ENCODE data around the gene DAGLB. TPM values are rescaled to one million over a fixed set of nuclear protein-coding genes. Genes with fewer than 3 reads are reported as not detected.
A peak's percentile ranks its signal among the peaks of the same experiment; 100 is the strongest.

Gene DAGLB
- 13.4 and 17.3 TPM in 2 replicates for total RNA-seq (2012; rRNA removed)

GRCh38 chr7:6447581-6448199, at the start of gene DAGLB:
DAGLB (minus strand) TSS chr7:6447954; CDS start chr7:6447842, 112 bp downstream.
- Histone ChIP-seq H3K4me2 (ENCODE audit: low read length) (peak within 1 kb of the TSS; percentile 84), H3K4me3 (ENCODE audit: low read length) (peak within 1 kb of the TSS; percentile 93), H3K4me1 (ENCODE audit: control insufficient read depth, insufficient read depth, low read length) (peaks cover 36% of the 10 kb centered on the region), H3K27me3 (ENCODE audit: control insufficient read depth, insufficient read depth, low read length) (no peaks in the 10 kb centered on the region), H3K36me3 (ENCODE audit: insufficient read depth, low read length) (peaks cover 24% of the 10 kb centered on the region), H3K9ac (ENCODE audit: low read depth, low read length) (peak within 1 kb of the TSS; percentile 93), H3K9me3 (replicated peaks; ENCODE audit: low read length) (no peaks in the 10 kb centered on the region)

GRCh38 chr7:6497637-6497905, 49.8 kb upstream of the DAGLB start:
- Histone ChIP-seq H3K4me1 (ENCODE audit: control insufficient read depth, insufficient read depth, low read length) (no peaks in the 10 kb centered on the region), H3K4me3 (ENCODE audit: low read length) (no peak overlapping the region), H3K36me3 (ENCODE audit: insufficient read depth, low read length) (no peaks in the 10 kb centered on the region), H3K9me3 (replicated peaks; ENCODE audit: low read length) (no peaks in the 10 kb centered on the region), H3K27me3 (ENCODE audit: control insufficient read depth, insufficient read depth, low read length) (peaks cover 10% of the 10 kb centered on the region), H3K9ac (ENCODE audit: low read depth, low read length) (no peak overlapping the region), H3K4me2 (ENCODE audit: low read length) (no peak overlapping the region)

GRCh38 chr7:6496842-6497636, 49.3 kb upstream of the DAGLB start:
- no peak overlapping the region for H3K9ac ChIP-seq (ENCODE audit: low read depth, low read length)
- H3K9me3 ChIP-seq (replicated peaks; ENCODE audit: low read length): no peaks in the 10 kb centered on the region
- no peaks in the 10 kb centered on the region for H3K36me3 ChIP-seq (ENCODE audit: insufficient read depth, low read length)
- no peak overlapping the region for H3K4me3 ChIP-seq (ENCODE audit: low read length)
- no peaks in the 10 kb centered on the region for H3K4me1 ChIP-seq (ENCODE audit: control insufficient read depth, insufficient read depth, low read length)
- H3K27me3 ChIP-seq (ENCODE audit: control insufficient read depth, insufficient read depth, low read length): peaks cover 10% of the 10 kb centered on the region
- H3K4me2 ChIP-seq (ENCODE audit: low read length): no peak overlapping the region

- no peak overlapping the region for H3K4me3 ChIP-seq (ENCODE audit: low read length)
- no peak overlapping the region for H3K4me2 ChIP-seq (ENCODE audit: low read length)
- H3K27me3 ChIP-seq (ENCODE audit: control insufficient read depth, insufficient read depth, low read length): peaks cover 10% of the 10 kb centered on the region
- no peaks in the 10 kb centered on the region for H3K36me3 ChIP-seq (ENCODE audit: insufficient read depth, low read length)
- H3K4me1 ChIP-seq (ENCODE audit: control insufficient read depth, insufficient read depth, low read length): no peaks in the 10 kb centered on the region
- no peak overlapping the region for H3K9ac ChIP-seq (ENCODE audit: low read depth, low read length)
- H3K9me3 ChIP-seq (replicated peaks; ENCODE audit: low read length): no peaks in the 10 kb centered on the region
Observed at GRCh38 chr7:6495597-6496262, 48.0 kb upstream of the DAGLB start.

GRCh38 chr7:6494365-6494764, 46.6 kb upstream of the DAGLB start:
- Histone ChIP-seq H3K4me1 (ENCODE audit: control insufficient read depth, insufficient read depth, low read length) (no peaks in the 10 kb centered on the region), H3K9me3 (replicated peaks; ENCODE audit: low read length) (no peaks in the 10 kb centered on the region), H3K4me3 (ENCODE audit: low read length) (no peak overlapping the region), H3K4me2 (ENCODE audit: low read length) (no peak overlapping the region), H3K9ac (ENCODE audit: low read depth, low read length) (no peak overlapping the region), H3K27me3 (ENCODE audit: control insufficient read depth, insufficient read depth, low read length) (peaks cover 10% of the 10 kb centered on the region), H3K36me3 (ENCODE audit: insufficient read depth, low read length) (no peaks in the 10 kb centered on the region)

- Histone ChIP-seq H3K4me3 (ENCODE audit: low read length) (no peak overlapping the region), H3K36me3 (ENCODE audit: insufficient read depth, low read length) (no peaks in the 10 kb centered on the region)
Observed at GRCh38 chr7:6491194-6491593, 43.4 kb upstream of the DAGLB start.

GRCh38 chr7:6489612-6490011, 41.9 kb upstream of the DAGLB start:
- H3K36me3 ChIP-seq (ENCODE audit: insufficient read depth, low read length): no peaks in the 10 kb centered on the region
- H3K9me3 ChIP-seq (replicated peaks; ENCODE audit: low read length): no peaks in the 10 kb centered on the region
- H3K4me3 ChIP-seq (ENCODE audit: low read length): no peak overlapping the region
- H3K27me3 ChIP-seq (ENCODE audit: control insufficient read depth, insufficient read depth, low read length): peaks cover 9% of the 10 kb centered on the region
- H3K4me2 ChIP-seq (ENCODE audit: low read length): no peak overlapping the region
- H3K4me1 ChIP-seq (ENCODE audit: control insufficient read depth, insufficient read depth, low read length): no peaks in the 10 kb centered on the region
- no peak overlapping the region for H3K9ac ChIP-seq (ENCODE audit: low read depth, low read length)

More at GRCh38 chr7:6491194-6491593, 43.4 kb upstream of the DAGLB start:
- no peaks in the 10 kb centered on the region for H3K4me1 ChIP-seq (ENCODE audit: control insufficient read depth, insufficient read depth, low read length)
- H3K9ac ChIP-seq (ENCODE audit: low read depth, low read length): no peak overlapping the region
- H3K9me3 ChIP-seq (replicated peaks; ENCODE audit: low read length): no peaks in the 10 kb centered on the region
- no peak overlapping the region for H3K4me2 ChIP-seq (ENCODE audit: low read length)
- peaks cover 10% of the 10 kb centered on the region for H3K27me3 ChIP-seq (ENCODE audit: control insufficient read depth, insufficient read depth, low read length)

- Histone ChIP-seq H3K27me3 (ENCODE audit: control insufficient read depth, insufficient read depth, low read length) (no peaks in the 10 kb centered on the region), H3K4me3 (ENCODE audit: low read length) (no peak overlapping the region), H3K4me1 (ENCODE audit: control insufficient read depth, insufficient read depth, low read length) (peaks cover 5% of the 10 kb centered on the region), H3K9ac (ENCODE audit: low read depth, low read length) (no peak overlapping the region), H3K4me2 (ENCODE audit: low read length) (no peak overlapping the region), H3K9me3 (replicated peaks; ENCODE audit: low read length) (no peaks in the 10 kb centered on the region), H3K36me3 (ENCODE audit: insufficient read depth, low read length) (peaks cover 3% of the 10 kb centered on the region)
Observed at GRCh38 chr7:6487184-6487545, 39.4 kb upstream of the DAGLB start.

GRCh38 chr7:6486438-6487183, 38.9 kb upstream of the DAGLB start:
- Histone ChIP-seq H3K27me3 (ENCODE audit: control insufficient read depth, insufficient read depth, low read length) (no peaks in the 10 kb centered on the region), H3K9me3 (replicated peaks; ENCODE audit: low read length) (no peaks in the 10 kb centered on the region), H3K36me3 (ENCODE audit: insufficient read depth, low read length) (peaks cover 6% of the 10 kb centered on the region), H3K4me2 (ENCODE audit: low read length) (no peak overlapping the region), H3K9ac (ENCODE audit: low read depth, low read length) (no peak overlapping the region), H3K4me1 (ENCODE audit: control insufficient read depth, insufficient read depth, low read length) (peaks cover 7% of the 10 kb centered on the region), H3K4me3 (ENCODE audit: low read length) (no peak overlapping the region)

- peak overlapping the region; percentile 100 for H3K9ac ChIP-seq (ENCODE audit: low read depth, low read length)
- no peaks in the 10 kb centered on the region for H3K9me3 ChIP-seq (replicated peaks; ENCODE audit: low read length)
- H3K4me2 ChIP-seq (ENCODE audit: low read length): peak overlapping the region; percentile 78
- peaks cover 32% of the 10 kb centered on the region for H3K4me1 ChIP-seq (ENCODE audit: control insufficient read depth, insufficient read depth, low read length)
- H3K36me3 ChIP-seq (ENCODE audit: insufficient read depth, low read length): peaks cover 31% of the 10 kb centered on the region
- H3K27me3 ChIP-seq (ENCODE audit: control insufficient read depth, insufficient read depth, low read length): no peaks in the 10 kb centered on the region
- peak overlapping the region; percentile 97 for H3K4me3 ChIP-seq (ENCODE audit: low read length)
Observed at GRCh38 chr7:6482743-6483119, 35.0 kb upstream of the DAGLB start.

GRCh38 chr7:6482307-6482706, 34.6 kb upstream of the DAGLB start:
- Histone ChIP-seq H3K4me2 (ENCODE audit: low read length) (peak overlapping the region; percentile 78), H3K9ac (ENCODE audit: low read depth, low read length) (peak overlapping the region; percentile 100), H3K27me3 (ENCODE audit: control insufficient read depth, insufficient read depth, low read length) (no peaks in the 10 kb centered on the region), H3K4me3 (ENCODE audit: low read length) (peak overlapping the region; percentile 97), H3K4me1 (ENCODE audit: control insufficient read depth, insufficient read depth, low read length) (peaks cover 36% of the 10 kb centered on the region), H3K9me3 (replicated peaks; ENCODE audit: low read length) (no peaks in the 10 kb centered on the region), H3K36me3 (ENCODE audit: insufficient read depth, low read length) (peaks cover 36% of the 10 kb centered on the region)

All from skeletal muscle satellite cell (primary cell).